GM12878 (cell line): ENCODE measurements around the gene CYP26A1. TPM values are rescaled to one million over a fixed set of nuclear protein-coding genes. Genes with fewer than 3 reads are reported as not detected.

Experiments
- ATAC-seq: fragments of 200-7000 bp; cut with Tn5 transposase; 3 replicates; pipeline ENCODE4 v1.9.1; 2020; ENCODE audit warnings: mild to moderate bottlenecking, moderate library complexity
- BruUV-seq: library from RNA; stranded (reverse); fragments of 400-500 nt; replicated peaks from 2 replicates; lab custom pipeline; 2021; lab: Mats Ljungman, UMichigan
- CTCF ChIA-PET: fragments of 300-600 bp; sonication (Branson Sonifier 250); formaldehyde crosslinking; extraction: SDS; loops from one replicate; lab custom pipeline; 2021; ENCODE audit warnings: inconsistent platforms; lab: Yijun Ruan, JAX
- POLR2A ChIA-PET: fragments of 350-600 bp; formaldehyde crosslinking; extraction: SDS; loops from one replicate; lab custom pipeline; 2021; ENCODE audit warnings: inconsistent platforms; lab: Charles Lee
- RAD21 ChIA-PET: fragments of 300-600 bp; sonication (Branson Sonifier 250); formaldehyde crosslinking; loops from one replicate; lab custom pipeline; 2023; ENCODE audit warnings: antibody characterized with exemption; ENCODE audit not compliant: unreplicated experiment; lab: Charles Lee
- SMC1A ChIA-PET: fragments of 300-600 bp; sonication (Branson Sonifier 250); formaldehyde crosslinking; loops from one replicate; lab custom pipeline; 2023; ENCODE audit not compliant: unreplicated experiment, uncharacterized antibody; lab: Charles Lee
- DNase-seq: peaks from one replicate; pipeline ENCODE4 v3.0.0-alpha.2; 2011; ENCODE audit warnings: low read depth, low spot score
- FAIRE-seq: peaks from 3 replicates; lab custom pipeline; 2011; peaks lifted over from hg19 to GRCh38; lab: Jason Lieb, UNC
- H2AFZ ChIP-seq: 2 replicates; pipeline ENCODE4 v1.6.0; 2011; ENCODE audit warnings: low read depth, low read length, control low read depth; ENCODE audit not compliant: control insufficient read depth
- H3K27ac ChIP-seq: 2 replicates; pipeline ENCODE4 v1.5.1; 2011; ENCODE audit warnings: control low read depth; ENCODE audit not compliant: control insufficient read depth, insufficient read depth
- H3K27me3 ChIP-seq, 2 experiments: replicated peaks in 1 of 2; 2 replicates each; pipeline versions ENCODE4 v1.6.0 to v1.6.1; 2011; ENCODE audit warnings: low read length in 1 of 2; ENCODE audit not compliant: control insufficient read depth in 2 of 2, insufficient read depth in 2 of 2
- H3K36me3 ChIP-seq, 2 experiments: 2 replicates each; pipeline ENCODE4 v1.5.1; 2011; ENCODE audit warnings: low read length in 1 of 2; ENCODE audit not compliant: control insufficient read depth in 2 of 2, insufficient read depth in 2 of 2
- H3K4me1 ChIP-seq: 2 replicates; pipeline ENCODE4 v1.6.1; 2011; ENCODE audit warnings: mild to moderate bottlenecking, low read length, moderate library complexity, mixed read lengths; ENCODE audit not compliant: control insufficient read depth, insufficient read depth
- H3K4me2 ChIP-seq: 2 replicates; pipeline ENCODE4 v1.6.0; 2011; ENCODE audit warnings: control low read depth; ENCODE audit not compliant: control insufficient read depth, insufficient read depth
- H3K4me3 ChIP-seq: fragments of 200-600 bp; sonication (generic); 2 replicates; pipeline ENCODE4 v1.5.1; 2016
- H3K79me2 ChIP-seq: 2 replicates; pipeline ENCODE4 v1.6.0; 2011; ENCODE audit warnings: low read length; ENCODE audit not compliant: control insufficient read depth, insufficient read depth
- H3K9ac ChIP-seq: 2 replicates; pipeline ENCODE4 v1.8.0; 2011; ENCODE audit warnings: low read length, control low read depth, mixed read lengths; ENCODE audit not compliant: control insufficient read depth, insufficient read depth
- H3K9me3 ChIP-seq: replicated peaks from 3 replicates; pipeline ENCODE4 v1.5.1; 2011; ENCODE audit warnings: mild to moderate bottlenecking, low read length; ENCODE audit not compliant: control insufficient read depth, insufficient read depth
- H4K20me1 ChIP-seq: 2 replicates; pipeline ENCODE4 v1.6.0; 2011; ENCODE audit not compliant: control insufficient read depth, insufficient read depth
- CTCF ChIP-seq, 3 experiments: IDR thresholded peaks in 2 of 3; conservative IDR thresholded peaks in 1 of 3; 2 replicates each; pipeline ENCODE4 v1.5.1; 2011; ENCODE audit warnings: low read depth in 3 of 3, low read length in 3 of 3, mild to moderate bottlenecking in 3 of 3, control low read depth in 2 of 3, moderate library complexity in 2 of 3, inconsistent platforms in 1 of 3, mixed read lengths in 1 of 3; ENCODE audit not compliant: control insufficient read depth in 2 of 3, insufficient read depth in 1 of 3; ENCODE audit errors: extremely low read depth in 1 of 3
- HDAC6 ChIP-seq: fragments of 200-600 bp; sonication (generic); IDR thresholded peaks from one replicate; pipeline ENCODE4 v1.8.0; 2017; ENCODE audit warnings: antibody characterized with exemption; ENCODE audit not compliant: unreplicated experiment
- PAX5 ChIP-seq: IDR thresholded peaks from 2 replicates; pipeline ENCODE4 v1.6.1; 2011; ENCODE audit warnings: low read depth, low read length, borderline replicate concordance
- ZSCAN29 ChIP-seq: fragments of 450-650 bp; IDR thresholded peaks from 2 replicates; pipeline ENCODE4 v1.6.1; 2017; ENCODE audit warnings: mild to moderate bottlenecking, moderate library complexity
- WGBS: methylation state at CpG from one replicate; pipeline ENCODE4 v1.1.6; 2016; ENCODE audit warnings: low lambda C conversion rate; ENCODE audit not compliant: insufficient replicate concordance, insufficient coverage; ENCODE audit errors: missing lambda C conversion rate; 5-methylcytosine and 5-hydroxymethylcytosine counted together
- in situ Hi-C: fragments of 300-500 bp; cut with MboI; formaldehyde crosslinking; loops from 9 replicates; pipeline ENCODE4 v1.14.3; 2018; ENCODE audit warnings: mixed read lengths
- intact Hi-C: fragments of 100-400 bp; cut with micrococcal nuclease; formaldehyde crosslinking; loops from one replicate; pipeline ENCODE4 v1.14.2; 2022; ENCODE audit not compliant: unreplicated experiment
- polyA plus RNA-seq, 11 experiments: library from polyadenylated mRNA; depleted of rRNA in 4 of 11; unstranded in 6 of 11; stranded (reverse) in 5 of 11; fragments of >200 nt; fragmentation: Nextera tagmentation in 4 of 11; fragmentation: Illumina TruSeq in 1 of 11; extraction: Ambion mirVana in 4 of 11; extraction: Trizol in 1 of 11; gene quantifications; 1 replicate in 1 of 11; 2 replicates in 10 of 11; pipeline versions ENCODE4 v1.2.1 to v1.2.3, GENCODE V29; 2011 to 2016; ENCODE audit warnings: inconsistent platforms in 2 of 11, missing spikeins in 2 of 11, low read depth in 1 of 11
- total RNA-seq, 4 experiments: library from RNA; depleted of rRNA in 3 of 4; stranded (reverse); fragments of >200 nt in 3 of 4; fragmentation: Illumina TruSeq in 1 of 4; extraction: Trizol in 1 of 4; gene quantifications; 2 replicates each; pipeline versions ENCODE4 v1.2.1 to v1.2.3, GENCODE V29; 2013 to 2021

CYP26A1 gene
- total and polyA plus RNA-seq, 10 of the 15 experiments (the other 5 are each of a cell fraction or from before 2014, with no cell fraction given): not detected

GRCh38 chr10:93062514-93063143, 11.1 kb upstream of the CYP26A1 start:
- H3K27me3 ChIP-seq: peaks cover 6 to 21% of the 10 kb centered on the region in 2 experiments
- SMC1A ChIA-PET: no interaction called here
- TF ChIP-seq ZSCAN29: no peak
- TF ChIP-seq CTCF (IDR thresholded peaks at IDR 0.05 in 2 of 3, conservative IDR thresholded peaks at IDR 0.05 in 1 of 3; ENCODE audit: control insufficient read depth in 2 of 3, extremely low read depth in 1 of 3, insufficient read depth in 1 of 3, low read depth in 3 of 3, low read length in 3 of 3): peak; percentile 36 to 51 (median 38); a peak in 5 of 6 replicates
- TF ChIP-seq PAX5: 0 out of 2 replicates have a peak, but pooled peaks have one; percentile 29
- peak; percentile 91 for TF ChIP-seq HDAC6
- TF ChIP-seq, all 136 proteins: peak for 3
- ATAC-seq (peak; percentile 78), DNase-seq (no peak), FAIRE-seq (no peak)
- Histone ChIP-seq H4K20me1 (no peaks in the 10 kb centered on the region), H3K9ac (no peak overlapping the region), H2AFZ (no peak overlapping the region; the same call in 1 of the 2 replicates), H3K27ac (no peak overlapping the region), H3K4me1 (no peaks in the 10 kb centered on the region), H3K9me3 (no peaks in the 10 kb centered on the region), H3K79me2 (no peaks in the 10 kb centered on the region), H3K36me3 (no peaks in the 10 kb centered on the region), H3K4me3 (no peak overlapping the region), H3K4me2 (peak overlapping the region; percentile 67)
- CTCF ChIA-PET: interaction anchor here (0.9 to 1.3 kb wide), 2 partner anchors 9 to 11 kb away, joined by 3 to 4 read pairs; no protein-coding TSS in a partner anchor
- 16% methylated on average over 61 of the region's 68 CpGs for WGBS
- POLR2A ChIA-PET: no interaction called here
- BruUV-seq: no TSS peak
- intact Hi-C loops: no loop called here
- RAD21 ChIA-PET: no interaction called here
- in situ Hi-C loops: no loop called here
